Raji (cell line): ENCODE measurements around the gene ZDHHC19.

Source experiments
- POLR2A ChIP-seq: IDR thresholded peaks from 2 replicates; pipeline ENCODE4 v1.6.1; 2011; ENCODE audit warnings: low read depth, low read length, control low read depth; ENCODE audit not compliant: insufficient read depth

The ZDHHC19 gene

DNA sequence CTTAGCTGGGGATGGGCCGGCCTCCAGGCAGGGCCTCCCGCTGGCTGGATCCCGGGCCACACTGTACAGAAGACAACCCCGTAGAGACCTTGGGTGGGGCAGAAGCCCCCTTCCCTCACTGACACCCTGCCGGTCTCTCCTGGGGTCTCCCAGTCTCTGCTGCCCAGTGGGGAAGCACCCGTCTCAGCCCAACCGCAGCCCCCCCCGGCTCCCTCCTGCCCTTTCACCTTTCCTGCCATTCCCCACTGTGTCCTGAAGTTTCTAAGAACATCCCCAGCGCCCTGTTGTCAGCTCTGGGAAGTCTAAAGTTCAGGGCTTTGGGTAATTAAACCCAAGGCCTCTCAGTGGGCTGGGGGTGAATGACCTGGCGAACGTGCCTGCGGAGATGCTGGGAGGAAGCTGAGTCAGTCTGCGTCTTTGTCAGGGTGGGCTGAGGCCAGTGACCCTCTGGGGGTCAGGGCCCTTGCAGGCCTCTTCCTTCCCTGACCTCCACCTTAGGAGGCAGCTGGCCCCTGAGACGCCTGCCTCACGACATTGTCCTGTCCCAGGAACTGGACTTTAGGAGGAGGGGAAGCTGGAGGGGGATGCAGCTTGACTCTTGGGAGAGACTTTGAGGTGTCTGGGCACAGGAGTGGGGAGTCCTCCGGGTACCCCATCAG is 3.7 kb upstream of the ZDHHC19 start:
- TF ChIP-seq POLR2A: no peak

DNA sequence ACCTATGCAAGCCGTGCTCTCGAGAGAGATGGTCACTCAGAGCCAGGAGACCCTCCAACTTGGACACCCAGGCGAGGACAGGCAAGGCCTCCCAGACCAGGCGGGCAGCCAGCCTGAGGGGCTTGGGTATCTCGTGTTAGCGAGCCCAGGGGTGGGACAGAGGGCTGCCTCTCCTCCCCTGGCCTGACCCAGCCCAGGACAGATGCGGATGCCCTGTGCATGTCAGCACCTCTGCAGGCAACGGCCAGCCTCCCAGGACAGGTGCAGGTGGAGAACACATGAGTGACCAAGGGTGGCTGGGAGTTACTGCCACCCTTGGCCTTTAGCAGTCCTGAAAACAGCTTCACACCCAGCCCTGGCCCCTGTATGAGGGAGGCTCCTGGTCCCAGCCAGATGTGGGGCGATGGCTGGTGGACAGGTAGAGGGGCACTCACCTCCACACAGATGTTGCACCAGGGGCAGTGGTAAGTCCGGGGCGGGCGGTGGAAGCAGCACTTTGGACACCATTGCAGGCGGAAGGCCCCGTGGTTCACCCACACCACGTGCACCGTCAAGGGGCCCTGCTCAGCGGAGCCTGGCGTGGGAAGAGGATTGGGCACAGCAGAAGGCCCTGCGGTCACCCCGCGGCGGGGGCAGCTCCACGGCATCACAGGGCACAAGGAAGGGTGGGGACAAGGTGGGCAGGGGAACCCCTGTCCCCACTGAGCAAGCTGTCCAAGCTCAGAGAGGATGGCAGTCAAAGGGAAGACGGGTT is 2.1 kb downstream of the ZDHHC19 start:
- TF ChIP-seq POLR2A: no peak

DNA sequence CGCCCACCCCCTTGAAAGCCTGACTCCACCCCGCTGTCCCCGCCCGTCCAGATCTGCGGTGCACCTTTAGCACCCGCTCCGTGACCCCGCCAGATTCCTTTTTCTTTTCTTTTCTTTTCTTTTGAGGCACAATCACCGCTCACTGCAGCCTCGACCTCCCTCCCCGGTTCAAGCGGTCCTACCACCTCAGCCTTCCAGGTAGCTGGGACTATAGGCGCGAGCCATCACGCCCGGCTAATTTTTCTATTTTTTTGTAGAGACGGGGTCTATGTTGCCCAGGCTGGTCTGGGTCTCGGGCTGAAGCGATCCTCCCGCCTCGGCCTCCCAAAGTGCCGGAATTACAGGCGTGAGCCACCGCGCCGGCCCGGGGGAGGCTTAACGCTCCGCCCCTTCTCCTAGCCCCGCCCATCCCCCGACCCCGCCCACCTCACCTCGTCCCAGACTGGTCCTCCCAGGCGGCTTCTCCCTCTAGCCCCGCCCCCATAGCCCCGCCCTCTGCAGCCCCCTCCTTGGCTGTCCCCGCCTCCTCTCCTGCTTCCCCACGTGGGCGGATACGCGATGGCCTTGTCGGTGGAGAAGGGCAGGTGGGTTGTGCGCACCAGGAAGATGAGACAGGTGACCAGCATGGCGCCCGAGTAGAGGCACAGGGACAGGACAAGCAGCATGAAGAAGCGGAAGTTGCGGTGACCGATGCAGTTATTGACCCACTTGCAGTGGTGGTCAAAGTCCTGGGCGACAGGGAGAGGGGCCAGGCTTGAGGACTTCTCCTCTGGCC is 3.2 kb downstream of the ZDHHC19 start:
- no peak for TF ChIP-seq POLR2A

DNA sequence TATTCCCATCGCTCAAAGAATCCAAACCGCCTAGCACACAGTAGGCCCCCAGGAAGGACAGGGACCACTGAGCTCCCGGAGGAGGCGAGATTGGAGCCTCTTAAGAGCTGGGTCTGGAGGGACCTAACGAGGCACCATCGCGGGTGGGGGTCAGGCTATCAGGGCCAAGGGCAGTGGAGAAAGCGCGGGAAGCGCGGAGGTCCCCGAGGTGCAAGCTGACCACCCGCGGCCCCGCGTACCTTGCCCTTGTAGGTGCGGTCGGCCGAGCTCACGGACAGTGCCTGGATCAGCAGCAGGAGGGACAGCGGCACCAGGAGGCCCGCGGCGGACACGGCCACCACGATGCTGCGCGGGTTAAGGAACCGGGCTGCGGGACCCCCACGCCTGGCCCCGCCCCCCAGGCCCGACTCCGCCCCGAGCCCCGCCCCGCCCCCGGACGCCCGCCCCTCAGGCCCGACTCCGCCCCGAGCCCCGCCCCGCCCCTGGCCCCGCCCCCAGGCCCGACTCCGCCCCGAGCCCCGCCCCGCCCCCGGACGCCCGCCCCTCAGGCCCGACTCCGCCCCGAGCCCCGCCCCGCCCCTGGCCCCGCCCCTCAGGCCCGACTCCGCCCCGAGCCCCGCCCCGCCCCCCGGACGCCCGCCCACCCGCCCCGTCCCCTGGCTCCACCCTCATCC is 3.9 kb downstream of the ZDHHC19 start:
- no peak for TF ChIP-seq POLR2A

DNA sequence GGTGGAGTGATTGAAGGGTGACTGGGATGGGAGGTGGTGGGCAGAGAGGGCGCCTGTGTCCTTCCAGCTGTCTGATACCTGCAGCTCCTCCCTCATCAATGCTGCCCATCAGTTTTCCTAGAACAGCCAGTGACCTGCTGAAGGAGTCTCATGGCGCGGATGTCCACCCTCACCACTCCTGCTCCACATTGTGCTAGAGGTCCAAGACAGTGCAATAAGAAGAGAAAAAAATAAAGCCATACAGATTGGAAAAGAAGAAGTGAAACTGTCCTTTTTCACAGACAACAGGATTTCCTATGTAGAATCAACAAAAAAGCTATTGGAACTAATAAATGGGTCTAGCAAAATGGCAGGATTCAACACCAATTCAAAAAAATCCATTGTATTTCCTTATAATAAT is 7.4 kb downstream of the ZDHHC19 start:
- no peak for TF ChIP-seq POLR2A

DNA sequence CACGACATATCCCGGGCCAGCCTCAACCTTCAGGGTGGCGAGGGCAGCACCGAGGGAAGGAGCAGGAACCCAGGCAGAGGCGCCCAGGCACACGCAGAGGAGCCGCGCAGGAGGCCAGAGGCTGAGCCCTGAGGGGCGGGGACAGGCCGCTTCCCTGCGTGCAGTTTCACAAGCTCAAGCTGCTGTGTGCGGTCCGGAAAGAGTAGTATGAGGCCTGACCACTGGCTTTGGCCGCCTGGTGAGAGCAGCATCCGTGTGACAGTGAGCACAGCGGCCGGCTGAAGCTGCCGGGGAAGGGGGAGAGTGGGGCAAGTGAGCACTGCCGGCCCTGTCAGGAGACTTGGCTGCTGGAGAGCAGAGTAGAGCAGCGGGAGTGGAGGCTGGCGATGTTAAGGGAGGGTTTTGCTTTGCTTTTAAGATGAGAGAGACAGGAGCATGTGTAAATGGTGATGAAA is 8.7 kb downstream of the ZDHHC19 start:
- TF ChIP-seq POLR2A: no peak

DNA sequence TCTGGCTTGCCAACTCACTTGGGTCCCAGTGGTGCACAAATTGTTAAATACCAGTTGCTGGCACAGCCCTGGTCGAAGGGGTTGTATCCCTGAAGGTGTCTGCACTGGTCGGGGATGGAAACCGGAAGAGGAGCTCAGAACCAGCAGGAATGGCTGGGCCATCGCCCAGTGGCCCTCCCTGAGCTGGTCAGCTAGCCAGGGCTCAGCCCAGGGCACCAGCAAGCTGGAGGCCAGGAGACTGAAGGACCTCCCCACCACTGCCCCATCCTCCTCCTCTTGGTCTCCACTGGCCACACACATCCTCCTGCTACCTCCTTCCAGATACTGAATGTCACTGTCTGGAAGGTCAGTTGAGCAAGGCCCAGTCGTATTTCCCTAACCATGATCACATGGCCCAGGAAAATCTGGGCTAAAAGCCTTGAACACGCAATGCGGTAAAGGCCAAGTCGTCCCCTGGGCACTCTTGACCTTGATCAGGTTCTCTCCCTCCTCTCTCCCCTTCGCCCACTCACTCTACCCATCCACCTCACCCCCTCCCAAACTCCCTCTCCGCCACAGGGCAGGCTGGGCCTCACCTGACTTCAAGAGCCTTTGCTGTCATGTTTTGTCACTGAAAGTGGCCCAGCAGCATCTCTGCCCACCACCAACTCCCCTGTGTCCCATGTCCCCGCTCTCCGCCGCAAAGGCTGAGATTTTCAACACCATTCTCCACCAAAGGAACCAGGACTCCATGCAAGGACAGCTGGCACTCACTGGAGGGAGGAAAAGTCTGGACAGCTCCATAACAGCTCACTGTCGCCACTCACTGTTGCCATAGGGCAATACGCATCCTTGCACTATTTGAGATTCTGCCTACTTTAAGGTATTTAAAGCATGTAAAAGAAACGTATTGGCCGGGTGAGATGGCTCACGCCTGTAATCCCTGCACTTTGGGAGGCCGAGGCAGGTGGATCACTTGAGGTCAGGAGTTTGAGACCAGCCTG is 12.1 kb downstream of the ZDHHC19 start:
- TF ChIP-seq POLR2A: no peak

DNA sequence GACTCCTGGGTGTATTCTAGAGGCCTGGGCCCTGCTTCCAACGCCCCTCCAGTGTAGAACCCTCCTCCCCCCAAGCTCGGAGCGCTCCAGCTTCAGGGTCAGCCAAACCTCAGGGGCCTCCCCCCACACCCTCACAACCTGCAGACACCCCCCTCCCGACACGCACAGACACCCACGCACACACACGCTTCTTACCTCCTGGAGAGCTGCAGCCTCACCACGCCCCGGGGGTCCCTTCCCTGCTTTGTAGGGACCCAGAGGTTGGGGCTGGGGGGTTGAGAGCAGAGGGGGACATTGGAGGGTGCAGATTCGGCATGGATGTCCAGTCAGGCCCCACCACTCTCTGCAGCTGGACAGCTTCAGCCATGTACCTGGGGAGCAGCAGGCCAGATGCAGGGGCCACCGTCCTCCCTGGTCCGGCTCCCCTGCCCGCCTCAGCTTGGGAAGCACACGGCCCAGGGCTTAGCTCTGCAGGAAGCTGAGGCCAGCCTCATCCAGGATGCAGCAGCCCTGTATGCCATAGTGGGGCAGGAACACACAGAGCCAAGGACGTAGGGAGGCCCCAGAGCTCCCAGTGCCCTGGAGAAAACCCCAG is 13.0 kb downstream of the ZDHHC19 start:
- TF ChIP-seq POLR2A: no peak

DNA sequence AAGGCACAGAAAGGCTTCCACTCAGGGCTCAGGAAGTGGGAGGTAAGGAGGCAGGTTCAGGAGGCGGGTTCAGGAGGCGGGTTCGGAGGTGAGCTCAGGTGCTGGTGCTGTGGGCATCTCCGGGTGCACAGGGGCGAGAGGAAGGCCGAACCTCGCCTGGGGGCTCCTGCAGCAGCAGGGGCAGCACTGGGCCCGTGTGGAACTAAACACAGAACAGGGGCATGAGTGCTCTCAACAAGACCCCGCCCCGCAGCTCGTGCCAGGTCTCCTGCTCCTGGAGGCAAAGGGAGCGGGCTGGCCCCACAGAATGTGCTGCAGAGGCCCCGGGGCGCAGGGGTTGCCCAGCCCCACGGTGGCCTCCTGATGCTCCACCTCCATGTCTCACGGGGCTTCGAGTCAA is 13.7 kb downstream of the ZDHHC19 start:
- no peak for TF ChIP-seq POLR2A

DNA sequence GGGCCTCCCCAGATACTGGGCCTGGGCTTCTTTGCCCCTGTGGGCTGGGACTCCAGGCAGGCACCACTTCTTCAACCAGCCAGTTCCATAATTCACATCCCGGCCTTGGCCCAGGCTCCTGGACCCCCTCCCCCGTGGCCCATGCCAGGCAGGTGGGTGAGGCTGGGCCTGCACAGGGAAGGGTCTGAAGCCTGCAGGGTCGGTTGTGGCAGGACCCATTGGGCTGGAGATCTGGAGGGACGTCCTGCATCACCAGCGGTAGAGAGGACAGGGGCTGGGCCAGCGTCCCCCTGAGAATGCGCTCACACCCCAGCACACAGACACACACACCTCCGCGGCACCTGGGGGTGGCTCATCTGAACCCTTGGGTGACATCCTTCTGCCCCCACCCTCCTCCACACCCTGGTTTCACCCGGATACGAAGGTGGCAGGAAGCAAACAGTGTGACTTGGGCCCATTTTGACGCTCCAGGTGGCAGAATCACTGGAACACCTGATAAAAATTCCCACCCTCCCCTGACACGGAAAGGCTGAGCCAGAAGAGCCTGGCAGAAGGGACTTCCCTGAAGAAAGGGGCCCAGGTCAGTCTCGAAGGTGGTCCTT is 15.4 kb downstream of the ZDHHC19 start:
- TF ChIP-seq POLR2A: no peak

DNA sequence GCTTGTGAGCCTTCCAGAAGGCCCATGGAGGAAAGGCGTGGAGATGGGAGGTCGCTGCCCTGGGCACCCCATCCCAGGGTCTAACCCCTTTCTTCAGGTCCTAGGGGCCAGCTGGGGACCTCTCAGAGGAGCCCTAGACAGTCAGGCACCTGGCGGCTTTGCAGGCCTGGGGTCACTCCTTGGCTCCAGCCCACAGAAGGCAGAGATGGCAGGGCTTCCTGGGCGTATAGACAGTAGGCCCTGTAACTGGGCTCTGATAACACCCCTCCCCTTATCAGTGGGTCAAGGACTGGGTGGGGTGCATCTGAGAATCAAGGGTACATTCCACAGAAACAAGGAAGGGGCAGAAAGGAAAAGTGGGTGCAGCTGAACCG is 16.7 kb downstream of the ZDHHC19 start:
- no peak for TF ChIP-seq POLR2A

DNA sequence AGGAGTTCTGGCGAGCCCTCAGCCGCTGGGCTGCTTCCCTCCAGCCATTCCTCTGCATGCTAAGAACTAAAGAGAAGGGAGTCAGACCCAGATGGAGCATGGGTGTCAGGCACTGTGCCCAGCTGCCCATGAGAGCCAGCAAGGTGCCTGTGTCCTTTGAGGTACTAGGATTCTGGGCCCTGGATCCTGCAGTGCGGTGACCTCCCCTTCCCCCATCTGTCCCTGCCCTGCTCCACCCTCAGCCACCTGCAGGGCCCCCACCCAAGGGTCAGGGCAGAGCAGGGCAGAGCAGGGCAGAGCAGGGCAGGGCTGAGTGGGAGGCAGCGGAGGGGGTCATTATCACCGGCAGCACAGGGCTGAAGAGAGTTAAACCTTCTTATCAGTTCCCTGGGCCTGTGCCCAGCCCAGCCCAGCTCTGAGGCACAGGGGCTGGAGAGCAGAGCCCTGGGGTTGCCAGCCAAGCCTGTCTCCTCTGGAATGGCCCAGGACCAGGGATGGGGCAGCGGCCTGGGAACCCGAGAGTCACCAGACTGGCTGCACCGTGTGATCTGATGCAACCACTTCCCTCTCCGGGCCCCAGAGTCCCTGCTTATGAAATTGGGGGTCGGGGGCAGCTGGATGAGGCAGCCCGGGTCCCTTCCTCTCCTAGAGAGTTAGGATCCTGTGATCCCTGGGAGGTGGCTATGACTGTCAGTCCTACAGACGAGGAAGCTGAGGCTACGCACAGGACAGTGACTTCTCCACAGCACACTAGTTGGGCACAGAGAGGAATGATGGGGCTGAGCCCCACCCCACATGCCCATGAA is 17.3 kb downstream of the ZDHHC19 start:
- no peak for TF ChIP-seq POLR2A
